Loucy (cell line): ENCODE data around the gene DKKL1.

Experiments
- H2AFZ ChIP-seq: fragments of 200-600 bp; sonication (generic); 2 replicates; pipeline ENCODE4 v1.6.0; 2016; ENCODE audit warnings: antibody characterized with exemption, mild to moderate bottlenecking, low read length, moderate library complexity
- H3F3A ChIP-seq: fragments of 200-600 bp; 2 replicates; pipeline ENCODE4 v1.6.0; 2016; ENCODE audit warnings: antibody characterized with exemption, low read depth, mild to moderate bottlenecking
- H3K27me3 ChIP-seq: fragments of 200-600 bp; sonication (generic); 2 replicates; pipeline ENCODE4 v1.6.1; 2014; ENCODE audit warnings: low read length, mild to moderate bottlenecking; ENCODE audit not compliant: insufficient read depth, poor library complexity, severe bottlenecking
- H3K36me3 ChIP-seq: fragments of 200-600 bp; sonication (generic); 2 replicates; pipeline ENCODE4 v1.6.1; 2016; ENCODE audit warnings: low read length; ENCODE audit not compliant: insufficient read depth
- H3K4me1 ChIP-seq: fragments of 200-600 bp; sonication (generic); 2 replicates; pipeline ENCODE4 v1.5.1; 2014; ENCODE audit warnings: low read length, mild to moderate bottlenecking; ENCODE audit not compliant: insufficient read depth, poor library complexity, severe bottlenecking
- H3K4me2 ChIP-seq: fragments of 200-600 bp; sonication (generic); 2 replicates; pipeline ENCODE4 v1.6.0; 2014; ENCODE audit warnings: antibody characterized with exemption, low read length, low read depth, mild to moderate bottlenecking; ENCODE audit not compliant: poor library complexity, severe bottlenecking
- H3K4me3 ChIP-seq: fragments of 200-600 bp; sonication (generic); 2 replicates; pipeline ENCODE4 v1.5.1; 2014; ENCODE audit warnings: low read length, mild to moderate bottlenecking, mixed read lengths; ENCODE audit not compliant: poor library complexity, severe bottlenecking
- H3K79me2 ChIP-seq: fragments of 200-600 bp; sonication (generic); 2 replicates; pipeline ENCODE4 v1.6.1; 2014; ENCODE audit warnings: low read length; ENCODE audit not compliant: insufficient read depth
- H3K9ac ChIP-seq: fragments of 200-600 bp; sonication (generic); 2 replicates; pipeline ENCODE4 v1.6.0; 2014; ENCODE audit warnings: mild to moderate bottlenecking, low read depth, low read length, moderate library complexity; ENCODE audit not compliant: poor library complexity, severe bottlenecking
- H3K9me2 ChIP-seq: fragments of 200-600 bp; sonication (generic); replicated peaks from 2 replicates; pipeline ENCODE4 v1.6.1; 2016; ENCODE audit warnings: low read depth, low read length, mixed read lengths
- H3K9me3 ChIP-seq: fragments of 200-600 bp; sonication (generic); 2 replicates; pipeline ENCODE4 v1.6.1; 2014; ENCODE audit warnings: mild to moderate bottlenecking, antibody characterized with exemption, low read length, low read depth; ENCODE audit not compliant: insufficient read depth
- H4K20me1 ChIP-seq: fragments of 200-600 bp; sonication (generic); 2 replicates; pipeline ENCODE4 v1.6.0; 2014; ENCODE audit warnings: antibody characterized with exemption, low read length, mild to moderate bottlenecking; ENCODE audit not compliant: insufficient read depth, poor library complexity, severe bottlenecking
- EZH2phosphoT487 ChIP-seq: fragments of 200-600 bp; IDR thresholded peaks from 2 replicates; pipeline ENCODE4 v1.6.1; 2018; ENCODE audit warnings: antibody characterized with exemption, mild to moderate bottlenecking, moderate library complexity, borderline replicate concordance
- TF ChIP-seq, protein P1 (sequence below): fragments of 200-600 bp; sonication (generic); conservative IDR thresholded peaks from 2 replicates; pipeline ENCODE4 v1.5.1; 2014; ENCODE audit warnings: mild to moderate bottlenecking, antibody characterized with exemption, low read length

DKKL1 gene

DNA sequence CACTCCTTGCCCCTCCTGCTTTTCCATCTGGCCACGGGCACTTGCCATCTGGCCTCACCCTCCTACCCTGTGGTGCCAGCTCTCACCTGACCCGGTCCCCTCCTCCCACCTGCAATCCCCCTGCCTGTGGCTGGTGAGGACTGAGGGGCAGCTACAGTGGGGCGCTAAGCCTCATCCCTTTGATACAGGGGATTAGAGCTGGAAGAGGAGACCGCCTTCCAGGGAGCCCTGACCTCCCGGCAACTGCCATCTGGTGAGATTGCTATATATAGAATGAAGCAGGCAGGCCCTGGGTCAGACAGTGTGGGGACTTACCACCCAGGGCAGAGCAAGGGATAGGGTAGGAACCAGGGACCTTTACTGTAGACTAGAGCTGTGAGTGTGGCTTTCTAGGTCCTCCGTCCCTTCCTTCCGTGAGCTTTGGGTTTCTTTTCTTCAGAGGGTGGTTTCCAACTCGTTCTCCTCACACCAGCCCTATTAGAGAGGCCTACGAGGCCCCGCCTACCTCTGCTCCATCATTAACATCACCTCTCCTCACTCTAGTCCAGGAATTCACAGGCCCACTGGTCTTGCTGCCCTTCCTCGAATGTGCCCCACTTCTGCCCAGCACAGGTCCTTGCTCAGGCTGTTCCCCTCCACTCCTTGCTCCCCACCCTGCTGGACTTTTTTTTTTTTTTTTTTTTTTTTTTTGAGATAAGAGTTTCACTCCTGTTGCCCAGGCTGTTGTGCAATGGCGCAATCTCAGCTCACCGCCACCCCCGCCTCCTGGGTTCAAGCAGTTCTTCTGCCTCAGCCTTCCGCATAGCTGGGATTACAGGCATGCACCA lies 32.1 kb downstream of the DKKL1 start:
- H3K9me3 ChIP-seq = no peaks in the 10 kb centered on the region
- no peak overlapping the region for H3K4me3 ChIP-seq
- no peak overlapping the region for H3K4me2 ChIP-seq
- no peaks in the 10 kb centered on the region for H3K79me2 ChIP-seq
- TF ChIP-seq, protein P1, sequence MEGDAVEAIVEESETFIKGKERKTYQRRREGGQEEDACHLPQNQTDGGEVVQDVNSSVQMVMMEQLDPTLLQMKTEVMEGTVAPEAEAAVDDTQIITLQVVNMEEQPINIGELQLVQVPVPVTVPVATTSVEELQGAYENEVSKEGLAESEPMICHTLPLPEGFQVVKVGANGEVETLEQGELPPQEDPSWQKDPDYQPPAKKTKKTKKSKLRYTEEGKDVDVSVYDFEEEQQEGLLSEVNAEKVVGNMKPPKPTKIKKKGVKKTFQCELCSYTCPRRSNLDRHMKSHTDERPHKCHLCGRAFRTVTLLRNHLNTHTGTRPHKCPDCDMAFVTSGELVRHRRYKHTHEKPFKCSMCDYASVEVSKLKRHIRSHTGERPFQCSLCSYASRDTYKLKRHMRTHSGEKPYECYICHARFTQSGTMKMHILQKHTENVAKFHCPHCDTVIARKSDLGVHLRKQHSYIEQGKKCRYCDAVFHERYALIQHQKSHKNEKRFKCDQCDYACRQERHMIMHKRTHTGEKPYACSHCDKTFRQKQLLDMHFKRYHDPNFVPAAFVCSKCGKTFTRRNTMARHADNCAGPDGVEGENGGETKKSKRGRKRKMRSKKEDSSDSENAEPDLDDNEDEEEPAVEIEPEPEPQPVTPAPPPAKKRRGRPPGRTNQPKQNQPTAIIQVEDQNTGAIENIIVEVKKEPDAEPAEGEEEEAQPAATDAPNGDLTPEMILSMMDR = no peak
- TF ChIP-seq EZH2phosphoT487 = no peak
- no peaks in the 10 kb centered on the region for H4K20me1 ChIP-seq
- no peak overlapping the region for H2AFZ ChIP-seq
- no peaks in the 10 kb centered on the region for H3K36me3 ChIP-seq
- no peaks in the 10 kb centered on the region for H3K9me2 ChIP-seq
- H3K4me1 ChIP-seq = peaks cover 44% of the 10 kb centered on the region
- H3F3A ChIP-seq = no peaks in the 10 kb centered on the region; the same call in 1 of the 2 replicates
- H3K27me3 ChIP-seq = no peaks in the 10 kb centered on the region
- no peak overlapping the region for H3K9ac ChIP-seq

DNA sequence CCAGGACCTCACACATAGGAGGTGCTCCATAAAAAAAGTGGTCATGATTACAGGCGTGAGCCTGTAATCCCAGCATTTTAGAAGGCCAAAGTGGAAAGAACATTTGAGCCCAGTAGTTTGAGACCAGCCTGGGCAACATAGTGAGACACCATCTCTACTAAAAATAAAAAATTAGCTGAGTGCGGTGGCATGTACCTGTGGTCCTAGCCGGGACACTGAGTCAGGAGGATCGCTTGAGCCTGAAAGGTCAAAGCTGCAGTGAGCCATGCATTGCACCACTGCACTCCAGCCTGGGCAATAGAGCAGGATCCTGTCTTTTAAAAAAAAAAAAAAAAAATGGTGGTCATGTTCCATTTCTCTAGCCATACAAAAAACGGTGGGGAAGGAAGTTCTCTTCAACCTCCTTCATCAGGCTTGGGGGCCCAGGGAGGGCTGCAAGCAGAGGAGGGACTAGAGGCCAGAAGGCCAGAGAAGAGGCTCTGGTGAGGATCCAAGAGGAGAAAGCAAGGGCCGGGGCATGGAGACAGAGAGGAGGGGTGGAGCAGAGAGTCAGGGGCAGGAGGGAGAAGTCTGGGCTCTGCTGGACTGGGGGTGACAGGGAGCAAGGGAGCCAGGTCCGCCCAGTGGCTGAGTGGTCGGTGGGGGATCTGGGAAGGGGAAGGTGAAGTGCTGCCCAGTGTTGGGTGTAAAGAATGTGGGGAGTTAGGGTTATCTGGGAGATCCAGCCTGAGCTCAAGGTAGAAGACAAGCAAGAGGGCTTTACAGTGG lies 33.2 kb downstream of the DKKL1 start:
- peaks cover 34% of the 10 kb centered on the region for H3K4me1 ChIP-seq
- TF ChIP-seq, protein P1 = no peak
- TF ChIP-seq EZH2phosphoT487 = no peak

DNA sequence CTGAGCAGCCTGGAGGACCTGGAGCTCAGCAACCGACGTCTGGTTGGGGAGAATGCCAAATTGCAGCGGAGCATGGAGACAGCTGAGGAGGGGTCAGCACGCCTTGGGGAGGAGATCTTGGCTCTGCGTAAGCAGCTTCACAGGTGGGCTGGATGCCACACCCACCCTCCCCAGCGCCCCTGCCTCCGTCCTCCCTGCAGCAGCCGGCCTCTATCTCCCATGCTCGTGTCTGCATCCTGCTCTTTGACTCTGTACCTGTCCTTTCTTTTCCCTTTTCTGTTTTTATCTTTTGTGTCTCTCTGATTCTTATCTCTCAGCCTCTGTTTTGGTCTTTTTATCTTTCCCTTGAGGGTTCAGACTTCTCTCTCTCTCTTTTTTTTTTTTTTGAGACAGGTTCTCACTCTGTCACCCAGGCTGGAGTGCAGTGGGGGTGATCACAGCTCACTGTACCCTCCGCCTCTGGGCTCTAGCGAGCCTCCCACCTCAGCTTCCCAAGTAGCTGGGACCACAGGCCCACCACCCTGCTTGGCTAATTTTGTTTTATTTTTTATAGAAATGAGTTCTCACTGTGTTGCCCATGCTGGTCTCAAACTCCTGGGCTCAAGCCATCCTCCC lies 34.4 kb downstream of the DKKL1 start:
- no peak for TF ChIP-seq EZH2phosphoT487
- TF ChIP-seq, protein P1 = no peak
- peak overlapping the region; percentile 27 for H3K4me2 ChIP-seq

More for the DNA sequence above, 33.2 kb downstream of the DKKL1 start:
- no peak overlapping the region for H3K4me2 ChIP-seq
- H3F3A ChIP-seq = no peaks in the 10 kb centered on the region
- H4K20me1 ChIP-seq = no peaks in the 10 kb centered on the region
- no peaks in the 10 kb centered on the region for H3K36me3 ChIP-seq
- H3K27me3 ChIP-seq = no peaks in the 10 kb centered on the region
- H3K9me3 ChIP-seq = no peaks in the 10 kb centered on the region
- H3K9ac ChIP-seq = no peak overlapping the region
- no peak overlapping the region for H3K4me3 ChIP-seq
- H2AFZ ChIP-seq = no peak overlapping the region
- no peaks in the 10 kb centered on the region for H3K9me2 ChIP-seq
- no peaks in the 10 kb centered on the region for H3K79me2 ChIP-seq

More for the DNA sequence above, 34.4 kb downstream of the DKKL1 start:
- no peaks in the 10 kb centered on the region for H3K9me2 ChIP-seq
- H3K79me2 ChIP-seq = no peaks in the 10 kb centered on the region
- peak overlapping the region; percentile 55 for H3K9ac ChIP-seq
- H3K4me3 ChIP-seq = no peak overlapping the region
- H3K4me1 ChIP-seq = peaks cover 34% of the 10 kb centered on the region
- peak overlapping the region; percentile 28; the same call in 1 of the 2 replicates for H2AFZ ChIP-seq
- no peaks in the 10 kb centered on the region for H3K36me3 ChIP-seq
- no peaks in the 10 kb centered on the region for H3K9me3 ChIP-seq
- H3F3A ChIP-seq = no peaks in the 10 kb centered on the region
- H4K20me1 ChIP-seq = no peaks in the 10 kb centered on the region
- H3K27me3 ChIP-seq = no peaks in the 10 kb centered on the region
